B cell (primary cell): ENCODE measurements around the gene RNF224.

Experiments used
- EZH2 ChIP-seq: IDR thresholded peaks from 2 replicates; pipeline ENCODE4 v1.6.1; 2012; ENCODE audit warnings: borderline replicate concordance, low read depth, mild to moderate bottlenecking, moderate library complexity, low read length; ENCODE audit not compliant: insufficient read depth, poor library complexity, severe bottlenecking
- TF ChIP-seq, protein P1 (sequence below): fragments of 200-600 bp; IDR thresholded peaks from one replicate; pipeline ENCODE4 v1.8.0; 2022; ENCODE audit warnings: antibody characterized with exemption, mild to moderate bottlenecking

GRCh38 chr9:137276473-137277328 is 49.4 kb downstream of the RNF224 start:
- TF ChIP-seq, protein P1, sequence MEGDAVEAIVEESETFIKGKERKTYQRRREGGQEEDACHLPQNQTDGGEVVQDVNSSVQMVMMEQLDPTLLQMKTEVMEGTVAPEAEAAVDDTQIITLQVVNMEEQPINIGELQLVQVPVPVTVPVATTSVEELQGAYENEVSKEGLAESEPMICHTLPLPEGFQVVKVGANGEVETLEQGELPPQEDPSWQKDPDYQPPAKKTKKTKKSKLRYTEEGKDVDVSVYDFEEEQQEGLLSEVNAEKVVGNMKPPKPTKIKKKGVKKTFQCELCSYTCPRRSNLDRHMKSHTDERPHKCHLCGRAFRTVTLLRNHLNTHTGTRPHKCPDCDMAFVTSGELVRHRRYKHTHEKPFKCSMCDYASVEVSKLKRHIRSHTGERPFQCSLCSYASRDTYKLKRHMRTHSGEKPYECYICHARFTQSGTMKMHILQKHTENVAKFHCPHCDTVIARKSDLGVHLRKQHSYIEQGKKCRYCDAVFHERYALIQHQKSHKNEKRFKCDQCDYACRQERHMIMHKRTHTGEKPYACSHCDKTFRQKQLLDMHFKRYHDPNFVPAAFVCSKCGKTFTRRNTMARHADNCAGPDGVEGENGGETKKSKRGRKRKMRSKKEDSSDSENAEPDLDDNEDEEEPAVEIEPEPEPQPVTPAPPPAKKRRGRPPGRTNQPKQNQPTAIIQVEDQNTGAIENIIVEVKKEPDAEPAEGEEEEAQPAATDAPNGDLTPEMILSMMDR, result no peak
- no peak for TF ChIP-seq EZH2
